ENCODE measurements around the gene SLC45A2.
A peak's percentile ranks its signal among the peaks of the same experiment; 100 is the strongest.

The SLC45A2 gene

GRCh38 chr5:34008802-34009201 lies 24.3 kb upstream of the SLC45A2 start:
- H3K4me3 ChIP-seq (replicated peaks; ENCODE audit: low read depth, low read length): peak overlapping the region; percentile 58

DNA sequence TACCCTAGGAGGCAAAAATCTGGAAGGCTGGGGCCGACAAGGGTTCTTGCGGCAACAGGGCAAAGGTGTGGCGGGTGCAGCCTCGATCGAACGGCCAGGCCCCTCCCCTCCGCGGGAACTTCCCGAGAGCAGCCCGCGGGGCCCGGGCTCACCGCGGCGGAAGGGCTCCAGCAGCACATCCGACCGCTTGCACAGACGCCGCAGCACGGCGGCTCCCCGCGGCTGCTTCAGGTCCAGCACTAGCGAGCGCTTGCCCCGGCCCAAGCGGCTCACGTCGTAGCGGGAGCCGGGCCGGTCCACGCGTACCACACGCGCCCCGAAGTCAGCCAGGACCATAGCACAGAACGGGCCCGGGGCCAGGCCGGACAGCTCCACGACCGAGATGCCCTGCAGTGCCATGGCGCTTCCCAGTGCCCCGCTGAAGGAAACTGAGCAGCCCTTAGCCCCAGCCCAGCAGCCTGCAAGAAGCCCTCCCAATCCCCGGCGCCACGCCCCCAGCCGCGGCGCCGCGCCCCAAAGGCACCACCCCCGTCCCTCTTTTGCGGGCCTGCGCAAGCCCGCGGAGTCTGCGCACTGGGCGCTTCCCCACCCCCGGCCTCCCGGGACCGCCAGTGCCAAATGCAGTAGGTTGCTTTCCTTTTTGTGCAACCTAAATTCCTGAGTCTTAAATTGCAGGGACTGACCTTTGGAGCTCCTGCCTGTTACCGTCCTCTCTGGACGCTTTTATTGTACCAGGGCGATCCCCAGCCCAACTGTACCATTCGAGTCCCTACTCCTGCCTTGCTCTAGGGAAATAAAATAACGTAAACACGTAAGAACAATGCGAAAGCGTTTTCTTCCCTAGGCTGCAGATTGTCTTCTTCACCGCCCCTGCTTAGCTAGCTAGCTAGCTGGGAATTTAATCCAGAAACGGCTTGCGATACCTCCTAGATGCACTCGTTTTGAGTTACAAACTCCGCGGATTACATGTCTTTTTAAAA lies 23.4 kb upstream of the SLC45A2 start, which contains the start of gene AMACR:
Gene AMACR, minus strand, starts transcription at position 430 of the 980 bp plus-strand sequence. Its CDS starts 31 bp downstream, at position 399.
- TF ChIP-seq, protein P1, sequence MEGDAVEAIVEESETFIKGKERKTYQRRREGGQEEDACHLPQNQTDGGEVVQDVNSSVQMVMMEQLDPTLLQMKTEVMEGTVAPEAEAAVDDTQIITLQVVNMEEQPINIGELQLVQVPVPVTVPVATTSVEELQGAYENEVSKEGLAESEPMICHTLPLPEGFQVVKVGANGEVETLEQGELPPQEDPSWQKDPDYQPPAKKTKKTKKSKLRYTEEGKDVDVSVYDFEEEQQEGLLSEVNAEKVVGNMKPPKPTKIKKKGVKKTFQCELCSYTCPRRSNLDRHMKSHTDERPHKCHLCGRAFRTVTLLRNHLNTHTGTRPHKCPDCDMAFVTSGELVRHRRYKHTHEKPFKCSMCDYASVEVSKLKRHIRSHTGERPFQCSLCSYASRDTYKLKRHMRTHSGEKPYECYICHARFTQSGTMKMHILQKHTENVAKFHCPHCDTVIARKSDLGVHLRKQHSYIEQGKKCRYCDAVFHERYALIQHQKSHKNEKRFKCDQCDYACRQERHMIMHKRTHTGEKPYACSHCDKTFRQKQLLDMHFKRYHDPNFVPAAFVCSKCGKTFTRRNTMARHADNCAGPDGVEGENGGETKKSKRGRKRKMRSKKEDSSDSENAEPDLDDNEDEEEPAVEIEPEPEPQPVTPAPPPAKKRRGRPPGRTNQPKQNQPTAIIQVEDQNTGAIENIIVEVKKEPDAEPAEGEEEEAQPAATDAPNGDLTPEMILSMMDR (IDR thresholded peaks at IDR 0.05; ENCODE audit: low read depth, low read length, missing control alignments): no peak
- DNase-seq (ENCODE audit: extremely low read depth, low read depth): peak; percentile 51
- H3K4me3 ChIP-seq (replicated peaks; ENCODE audit: low read depth, low read length): peak within 1 kb of the TSS; percentile 58

More at GRCh38 chr5:34008802-34009201, 24.3 kb upstream of the SLC45A2 start:
- DNase-seq (ENCODE audit: extremely low read depth, low read depth): no peak
- TF ChIP-seq, protein P1 (IDR thresholded peaks at IDR 0.05; ENCODE audit: low read depth, low read length, missing control alignments): no peak

DNA sequence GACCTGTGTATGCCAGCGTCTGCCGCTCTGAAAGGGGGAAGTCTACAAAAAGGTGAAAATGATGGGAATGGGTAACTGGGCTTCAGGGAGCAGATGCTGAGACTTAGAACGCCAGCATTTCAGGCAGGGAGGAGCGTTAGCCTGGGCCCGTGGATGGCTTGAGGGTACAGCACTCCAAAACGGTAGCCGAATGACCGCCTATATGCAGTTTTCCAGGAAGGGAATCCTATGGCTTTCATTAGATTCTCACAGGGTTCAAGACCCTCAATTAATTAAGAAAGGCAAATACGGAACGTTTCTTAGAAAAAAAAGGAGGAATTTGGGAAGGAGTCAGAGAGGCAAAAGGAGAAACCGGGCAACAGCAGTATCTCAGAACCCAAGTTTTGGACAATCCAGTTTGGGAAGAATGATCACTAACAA lies 22.7 kb upstream of the SLC45A2 start:
- TF ChIP-seq, protein P1 (IDR thresholded peaks at IDR 0.05; ENCODE audit: low read depth, low read length, missing control alignments): no peak
- peak overlapping the region; percentile 58 for H3K4me3 ChIP-seq (replicated peaks; ENCODE audit: low read depth, low read length)

DNA sequence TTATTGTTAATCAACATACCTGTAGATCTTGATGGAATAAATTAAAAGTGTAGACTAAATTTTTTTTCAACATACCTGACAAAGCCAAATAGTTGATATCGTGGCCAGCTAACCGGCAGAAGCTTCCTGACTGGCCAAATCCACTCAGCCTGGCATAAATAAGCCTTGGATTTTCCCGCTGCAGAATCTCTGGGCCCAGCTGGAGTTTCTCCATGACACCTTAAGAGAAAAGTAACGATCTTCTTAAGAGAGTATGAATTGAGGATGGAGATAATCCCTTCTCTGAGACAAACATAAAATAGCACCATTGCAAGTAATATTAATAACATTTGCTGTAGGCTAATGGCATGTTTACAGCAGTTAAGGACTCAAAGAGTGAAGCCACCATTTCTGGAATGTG lies 21.2 kb upstream of the SLC45A2 start:
- H3K4me3 ChIP-seq (replicated peaks; ENCODE audit: low read depth, low read length): no peak overlapping the region
- TF ChIP-seq, protein P1 (IDR thresholded peaks at IDR 0.05; ENCODE audit: low read depth, low read length, missing control alignments): no peak

More for the DNA sequence above, 22.7 kb upstream of the SLC45A2 start:
- DNase-seq (ENCODE audit: extremely low read depth, low read depth): no peak

DNA sequence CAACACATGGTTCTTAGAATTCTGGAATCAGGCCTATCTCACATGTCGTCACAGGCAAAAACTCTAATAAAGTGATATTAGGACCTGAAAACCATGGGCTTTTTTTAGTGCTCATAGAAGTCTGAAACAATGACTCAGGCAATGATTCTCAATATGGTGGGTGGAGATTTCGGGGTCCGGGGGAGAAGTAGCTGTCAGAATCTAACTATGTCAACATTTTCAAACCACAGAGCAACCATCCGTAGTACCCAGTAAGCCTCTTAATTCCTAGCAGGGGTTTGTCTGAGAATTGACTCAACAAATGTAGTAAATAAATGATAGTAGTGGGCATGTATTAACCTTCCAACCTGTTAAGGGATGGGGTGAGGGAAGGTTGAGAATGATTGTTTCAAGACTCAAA lies 20.7 kb upstream of the SLC45A2 start:
- TF ChIP-seq, protein P1 (IDR thresholded peaks at IDR 0.05; ENCODE audit: low read depth, low read length, missing control alignments): no peak
- H3K4me3 ChIP-seq (replicated peaks; ENCODE audit: low read depth, low read length): no peak overlapping the region
- no peak for DNase-seq (ENCODE audit: extremely low read depth, low read depth)

More for the DNA sequence above, 21.2 kb upstream of the SLC45A2 start:
- no peak for DNase-seq (ENCODE audit: extremely low read depth, low read depth)

DNA sequence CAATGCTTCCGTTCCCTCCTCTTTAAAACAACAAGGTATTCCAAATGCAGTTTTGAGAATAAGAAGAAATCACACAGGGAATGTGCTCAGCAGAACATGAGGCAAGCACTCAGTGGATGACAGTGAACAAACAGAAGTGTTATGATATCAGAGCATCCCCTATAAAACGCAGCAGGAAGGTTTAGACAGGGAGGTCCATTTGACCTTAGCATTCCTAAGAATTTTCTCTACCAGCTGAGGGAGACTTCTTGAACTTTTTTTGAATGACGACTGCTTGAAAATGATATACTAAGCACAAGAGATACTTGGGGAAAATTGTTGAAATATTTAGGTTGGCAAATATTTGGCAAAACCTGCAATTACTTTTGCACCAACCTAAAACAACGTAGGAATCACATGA lies 19.4 kb upstream of the SLC45A2 start:
- DNase-seq (ENCODE audit: extremely low read depth, low read depth): no peak
- H3K4me3 ChIP-seq (replicated peaks; ENCODE audit: low read depth, low read length): no peak overlapping the region
- TF ChIP-seq, protein P1 (IDR thresholded peaks at IDR 0.05; ENCODE audit: low read depth, low read length, missing control alignments): no peak
